Measurements from ENCODE around the gene CNOT3. TPM values are rescaled to one million over a fixed set of nuclear protein-coding genes. Genes with fewer than 3 reads are reported as not detected.

The CNOT3 gene
- total RNA-seq, 1 donor from 2014 or later, result 72.9 TPM

DNA sequence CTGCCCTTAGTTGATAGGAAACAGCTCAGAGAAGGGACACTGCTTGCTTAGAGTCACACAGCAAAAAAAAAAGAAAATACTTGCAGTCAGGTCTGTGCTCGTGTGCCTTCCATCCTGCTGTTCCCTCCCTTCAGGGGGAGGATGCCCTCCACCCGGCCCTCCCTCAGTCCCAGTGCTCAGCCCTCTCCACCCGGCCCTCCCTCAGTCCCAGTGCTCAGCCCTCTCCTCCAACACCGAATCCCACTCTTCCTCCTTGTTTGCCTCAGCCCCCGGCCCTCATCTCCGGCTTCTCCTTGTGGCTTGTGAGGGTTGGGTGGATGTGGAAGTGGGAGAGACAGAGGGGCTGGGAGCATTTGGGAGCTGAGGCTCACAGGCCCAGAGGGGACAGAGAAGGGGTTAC is 27.9 kb upstream of the CNOT3 start:
- Mint-ChIP-seq H3K9me3 (no peaks in the 10 kb centered on the region), H3K4me1 (ENCODE audit: unreplicated experiment) (peaks cover 3% of the 10 kb centered on the region), H3K36me3 (peaks cover 4% of the 10 kb centered on the region), H3K4me3 (no peak overlapping the region), H3K27ac (no peak overlapping the region), H3K27me3 (no peaks in the 10 kb centered on the region)
- no peak for DNase-seq (ENCODE audit: extremely low spot score, unreplicated experiment)
- TF ChIP-seq, protein P1, sequence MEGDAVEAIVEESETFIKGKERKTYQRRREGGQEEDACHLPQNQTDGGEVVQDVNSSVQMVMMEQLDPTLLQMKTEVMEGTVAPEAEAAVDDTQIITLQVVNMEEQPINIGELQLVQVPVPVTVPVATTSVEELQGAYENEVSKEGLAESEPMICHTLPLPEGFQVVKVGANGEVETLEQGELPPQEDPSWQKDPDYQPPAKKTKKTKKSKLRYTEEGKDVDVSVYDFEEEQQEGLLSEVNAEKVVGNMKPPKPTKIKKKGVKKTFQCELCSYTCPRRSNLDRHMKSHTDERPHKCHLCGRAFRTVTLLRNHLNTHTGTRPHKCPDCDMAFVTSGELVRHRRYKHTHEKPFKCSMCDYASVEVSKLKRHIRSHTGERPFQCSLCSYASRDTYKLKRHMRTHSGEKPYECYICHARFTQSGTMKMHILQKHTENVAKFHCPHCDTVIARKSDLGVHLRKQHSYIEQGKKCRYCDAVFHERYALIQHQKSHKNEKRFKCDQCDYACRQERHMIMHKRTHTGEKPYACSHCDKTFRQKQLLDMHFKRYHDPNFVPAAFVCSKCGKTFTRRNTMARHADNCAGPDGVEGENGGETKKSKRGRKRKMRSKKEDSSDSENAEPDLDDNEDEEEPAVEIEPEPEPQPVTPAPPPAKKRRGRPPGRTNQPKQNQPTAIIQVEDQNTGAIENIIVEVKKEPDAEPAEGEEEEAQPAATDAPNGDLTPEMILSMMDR (conservative IDR thresholded peaks at IDR 0.05), result no peak

DNA sequence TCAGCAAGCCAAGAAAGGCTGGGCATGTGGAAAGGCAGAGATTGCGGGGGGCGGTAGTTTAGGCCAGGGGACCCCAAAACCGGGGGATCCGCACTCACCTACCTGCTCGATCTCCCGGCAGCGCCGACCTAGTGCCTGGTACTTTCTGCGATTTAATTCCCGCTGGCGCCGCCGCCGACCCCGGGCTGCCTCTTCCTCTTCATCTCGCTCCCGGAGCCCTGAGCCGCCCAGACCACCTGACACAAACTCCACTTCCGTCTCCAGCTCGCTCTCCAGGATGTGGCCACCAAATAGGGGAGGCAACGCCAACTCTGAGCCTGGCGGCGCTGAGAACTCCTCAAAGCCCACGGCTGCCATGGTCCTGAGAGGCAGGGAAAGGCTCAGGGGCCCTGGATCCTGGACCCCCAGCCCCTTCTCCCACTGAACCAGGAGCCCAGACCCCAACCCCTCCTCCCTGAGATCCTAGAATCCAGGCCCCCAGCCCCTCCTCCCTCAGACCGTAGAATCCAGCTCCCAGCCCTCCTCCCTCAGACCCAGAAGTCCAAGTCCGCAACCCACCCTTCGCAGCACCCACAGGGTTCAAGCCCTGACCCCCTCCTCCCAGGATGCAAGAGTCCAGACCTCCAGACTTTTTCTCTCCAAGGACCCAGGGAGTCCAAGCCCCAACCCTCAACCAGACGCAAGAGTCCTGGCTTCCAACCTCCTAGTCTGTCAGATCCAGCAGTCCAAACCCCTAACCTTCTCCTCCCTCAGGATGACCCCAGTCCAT is 23.0 kb upstream of the CNOT3 start:
- peaks cover 23% of the 10 kb centered on the region for H3K4me1 Mint-ChIP-seq (ENCODE audit: unreplicated experiment)
- peak overlapping the region; percentile 96 for H3K4me3 Mint-ChIP-seq
- H3K27ac Mint-ChIP-seq, result peak overlapping the region; percentile 93
- TF ChIP-seq, protein P1 (conservative IDR thresholded peaks at IDR 0.05), result no peak
- peaks cover 9% of the 10 kb centered on the region for H3K36me3 Mint-ChIP-seq
- no peak for DNase-seq (ENCODE audit: extremely low spot score, unreplicated experiment)
- H3K9me3 Mint-ChIP-seq, result no peaks in the 10 kb centered on the region
- no peaks in the 10 kb centered on the region for H3K27me3 Mint-ChIP-seq

DNA sequence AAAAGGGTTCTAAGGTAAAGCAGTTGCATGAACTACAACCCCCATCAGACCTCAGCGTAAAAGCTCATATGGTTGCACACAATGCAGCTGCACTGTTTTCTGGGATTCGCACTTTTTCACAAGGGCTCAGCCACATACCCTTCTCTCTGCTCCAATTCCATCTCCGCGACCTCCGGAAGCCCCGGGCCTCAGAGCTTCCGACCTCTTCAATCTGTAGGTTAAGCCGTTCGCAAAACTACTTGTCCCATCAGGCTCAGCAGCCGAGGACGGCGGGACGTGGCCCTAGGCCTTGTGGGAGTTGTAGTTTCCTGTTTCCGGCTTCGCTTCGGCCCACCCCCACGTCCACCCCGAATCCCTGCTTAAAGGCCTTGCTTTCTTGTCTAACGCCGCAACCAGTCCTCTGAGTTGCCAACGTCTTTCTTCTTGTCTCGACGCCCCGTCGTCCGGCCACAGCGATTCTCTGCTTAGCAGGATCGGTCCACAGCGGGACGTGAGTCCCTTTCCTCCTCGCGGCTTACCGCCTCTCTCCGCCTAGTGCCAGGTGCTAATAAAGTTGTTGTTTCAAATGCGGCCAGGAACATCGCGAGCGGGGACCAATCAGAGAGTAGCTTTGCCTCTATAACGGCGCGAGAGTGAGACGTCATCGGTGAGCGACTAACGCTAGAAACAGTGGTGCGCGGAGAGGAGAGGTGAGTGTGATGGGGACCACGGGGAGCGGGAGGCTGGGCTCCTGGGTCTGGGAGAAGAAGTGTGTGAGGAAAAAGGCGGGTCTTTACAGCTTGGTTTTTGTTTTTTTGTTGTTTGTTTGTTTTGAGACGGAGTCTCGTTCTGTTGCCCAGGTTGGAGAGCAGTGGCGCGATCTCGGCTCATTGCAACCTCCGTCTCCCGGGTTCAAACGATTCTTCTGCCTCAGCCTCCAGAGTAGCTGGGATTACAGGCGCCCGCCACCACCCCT is 22.2 kb upstream of the CNOT3 start, which contains the start of the genes PRPF31 and TFPT:
Gene PRPF31 (plus strand): TSS at position 646 of the 955 bp plus-strand sequence. CDS start 2,525 bp downstream, outside the sequence.
Gene TFPT (minus strand): TSS at position 549 of the 955 bp plus-strand sequence. CDS start 388 bp downstream, at position 161.
- peak; percentile 94 for DNase-seq (ENCODE audit: extremely low spot score, unreplicated experiment)
- peaks cover 9% of the 10 kb centered on the region for H3K36me3 Mint-ChIP-seq
- H3K9me3 Mint-ChIP-seq, result no peaks in the 10 kb centered on the region
- peaks cover 23% of the 10 kb centered on the region for H3K4me1 Mint-ChIP-seq (ENCODE audit: unreplicated experiment)
- H3K27me3 Mint-ChIP-seq, result no peaks in the 10 kb centered on the region
- TF ChIP-seq, protein P1 (conservative IDR thresholded peaks at IDR 0.05), result no peak
- peak within 1 kb of the TSS; percentile 93 for H3K27ac Mint-ChIP-seq
- peak within 1 kb of the TSS; percentile 96 for H3K4me3 Mint-ChIP-seq

DNA sequence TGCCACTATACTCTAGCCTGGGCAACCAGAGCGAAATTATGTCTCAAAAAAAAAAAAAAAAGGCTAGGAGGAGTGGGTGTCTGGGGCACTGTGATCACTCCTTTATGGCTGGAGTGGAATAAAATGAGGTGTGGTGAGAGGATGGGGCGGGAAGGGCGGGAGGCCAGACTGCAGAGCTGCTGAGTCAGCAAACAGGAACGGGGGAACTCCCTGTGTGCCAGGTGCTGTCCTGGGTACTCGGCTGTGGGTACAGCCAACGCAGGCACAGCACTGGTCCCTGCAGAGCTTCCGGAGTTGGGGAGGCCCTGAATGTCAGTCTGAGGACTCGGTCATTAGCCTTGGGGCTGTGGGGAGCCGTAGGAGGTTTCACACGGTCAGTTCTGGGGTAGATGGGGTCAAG is 16.3 kb upstream of the CNOT3 start:
- no peak overlapping the region for H3K27ac Mint-ChIP-seq
- no peak for DNase-seq (ENCODE audit: extremely low spot score, unreplicated experiment)
- H3K4me3 Mint-ChIP-seq, result no peak overlapping the region
- TF ChIP-seq, protein P1 (conservative IDR thresholded peaks at IDR 0.05), result no peak
- H3K9me3 Mint-ChIP-seq, result no peaks in the 10 kb centered on the region
- H3K27me3 Mint-ChIP-seq, result no peaks in the 10 kb centered on the region
- H3K36me3 Mint-ChIP-seq, result peaks cover 4% of the 10 kb centered on the region
- peaks cover 8% of the 10 kb centered on the region for H3K4me1 Mint-ChIP-seq (ENCODE audit: unreplicated experiment)

DNA sequence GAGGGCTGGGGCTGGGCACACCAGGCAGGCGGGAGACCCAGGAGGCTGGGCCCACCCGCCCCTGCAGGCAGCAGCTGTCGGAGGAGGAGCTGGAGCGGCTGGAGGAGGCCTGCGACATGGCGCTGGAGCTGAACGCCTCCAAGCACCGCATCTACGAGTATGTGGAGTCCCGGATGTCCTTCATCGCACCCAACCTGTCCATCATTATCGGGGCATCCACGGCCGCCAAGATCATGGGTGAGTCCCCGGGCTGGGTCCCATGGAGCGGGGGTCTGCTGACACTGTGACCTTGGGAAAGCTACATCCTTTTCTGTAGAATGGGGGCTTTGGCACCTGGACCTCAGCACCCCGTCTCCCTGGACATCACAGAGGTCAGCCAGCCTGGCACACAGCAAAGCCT is 13.9 kb upstream of the CNOT3 start:
- DNase-seq (ENCODE audit: extremely low spot score, unreplicated experiment), result no peak
- TF ChIP-seq, protein P1 (conservative IDR thresholded peaks at IDR 0.05), result no peak
- Mint-ChIP-seq H3K36me3 (peaks cover 9% of the 10 kb centered on the region), H3K4me3 (no peak overlapping the region), H3K27me3 (no peaks in the 10 kb centered on the region), H3K27ac (no peak overlapping the region), H3K4me1 (ENCODE audit: unreplicated experiment) (no peaks in the 10 kb centered on the region), H3K9me3 (no peaks in the 10 kb centered on the region)

Data from type B pancreatic cell (in vitro differentiated cells).